ENCODE data around the gene FGF6.

FGF6 gene

GRCh38 chr12:4445156-4446101, at the start of gene FGF6:
Gene FGF6, minus strand, starts transcription at chr12:4445815. Its CDS starts 245 bp downstream, at chr12:4445570.
- no peak within 1 kb of the TSS for H3K4me3 ChIP-seq (ENCODE audit: low read length)
- no peak within 1 kb of the TSS for H2AFZ ChIP-seq (ENCODE audit: low read depth, low read length)
- no peaks in the 10 kb centered on the region for H3K36me3 ChIP-seq (ENCODE audit: insufficient read depth, low read length)
- peaks cover 20% of the 10 kb centered on the region for H3K4me1 ChIP-seq (ENCODE audit: insufficient read depth, low read length)
- no peaks in the 10 kb centered on the region for H3K9me3 ChIP-seq (ENCODE audit: low read length)
- H3K27me3 ChIP-seq (ENCODE audit: insufficient read depth, low read length), result no peaks in the 10 kb centered on the region

GRCh38 chr12:4490973-4491372, 45.4 kb upstream of the FGF6 start:
- Histone ChIP-seq H3K4me3 (ENCODE audit: low read length) (no peak overlapping the region), H2AFZ (ENCODE audit: low read depth, low read length) (no peak overlapping the region), H3K9me3 (ENCODE audit: low read length) (no peaks in the 10 kb centered on the region), H3K27me3 (ENCODE audit: insufficient read depth, low read length) (no peaks in the 10 kb centered on the region), H3K4me1 (ENCODE audit: insufficient read depth, low read length) (peaks cover 4% of the 10 kb centered on the region), H3K36me3 (ENCODE audit: insufficient read depth, low read length) (peaks cover 32% of the 10 kb centered on the region)

DNA sequence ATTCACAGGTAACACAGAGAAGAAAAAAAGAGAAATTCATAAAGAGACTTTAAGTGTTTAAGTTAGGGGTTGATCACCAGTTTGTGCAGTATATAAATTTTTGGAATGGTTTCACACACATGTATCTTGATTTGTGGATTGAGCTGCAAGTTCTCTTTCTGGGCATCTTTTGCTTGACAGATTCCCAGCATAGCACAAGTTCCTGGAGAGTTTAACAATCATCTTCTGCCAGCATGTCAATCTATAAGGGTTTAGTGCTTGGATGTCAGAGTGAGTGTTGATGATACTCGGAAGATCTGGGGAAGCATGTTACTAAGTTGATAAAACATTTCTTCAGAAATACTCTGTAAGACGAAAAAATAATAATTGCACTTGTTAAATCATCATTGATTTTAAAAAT, 43.9 kb upstream of the FGF6 start:
- H3K4me1 ChIP-seq (ENCODE audit: insufficient read depth, low read length), result peaks cover 4% of the 10 kb centered on the region
- no peaks in the 10 kb centered on the region for H3K9me3 ChIP-seq (ENCODE audit: low read length)
- H3K4me3 ChIP-seq (ENCODE audit: low read length), result no peak overlapping the region
- H3K27me3 ChIP-seq (ENCODE audit: insufficient read depth, low read length), result no peaks in the 10 kb centered on the region
- H3K36me3 ChIP-seq (ENCODE audit: insufficient read depth, low read length), result peaks cover 31% of the 10 kb centered on the region
- H2AFZ ChIP-seq (ENCODE audit: low read depth, low read length), result no peak overlapping the region

DNA sequence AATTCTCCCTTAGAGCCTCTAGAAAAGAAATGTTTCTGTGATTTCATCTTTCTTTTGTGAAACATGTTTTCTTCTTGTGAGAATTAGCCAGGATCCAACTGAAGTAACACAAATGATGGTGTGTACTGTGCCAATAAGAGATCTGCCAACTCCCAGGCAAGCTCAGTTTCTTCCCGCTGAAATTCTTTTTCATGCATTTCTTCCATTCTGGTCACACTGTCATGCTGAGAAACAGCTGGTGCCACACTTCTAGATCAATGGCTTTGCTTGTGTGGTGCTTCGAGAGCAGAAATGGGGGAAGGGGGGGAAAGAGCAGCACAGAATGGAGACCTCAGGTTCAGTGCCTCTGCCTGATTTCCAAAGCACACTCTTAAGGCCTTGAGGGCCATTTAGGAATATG, 41.4 kb upstream of the FGF6 start:
- H3K4me3 ChIP-seq (ENCODE audit: low read length), result no peak overlapping the region
- peaks cover 4% of the 10 kb centered on the region for H3K4me1 ChIP-seq (ENCODE audit: insufficient read depth, low read length)
- H3K27me3 ChIP-seq (ENCODE audit: insufficient read depth, low read length), result no peaks in the 10 kb centered on the region
- no peaks in the 10 kb centered on the region for H3K9me3 ChIP-seq (ENCODE audit: low read length)
- no peak overlapping the region for H2AFZ ChIP-seq (ENCODE audit: low read depth, low read length)
- H3K36me3 ChIP-seq (ENCODE audit: insufficient read depth, low read length), result peaks cover 31% of the 10 kb centered on the region

DNA sequence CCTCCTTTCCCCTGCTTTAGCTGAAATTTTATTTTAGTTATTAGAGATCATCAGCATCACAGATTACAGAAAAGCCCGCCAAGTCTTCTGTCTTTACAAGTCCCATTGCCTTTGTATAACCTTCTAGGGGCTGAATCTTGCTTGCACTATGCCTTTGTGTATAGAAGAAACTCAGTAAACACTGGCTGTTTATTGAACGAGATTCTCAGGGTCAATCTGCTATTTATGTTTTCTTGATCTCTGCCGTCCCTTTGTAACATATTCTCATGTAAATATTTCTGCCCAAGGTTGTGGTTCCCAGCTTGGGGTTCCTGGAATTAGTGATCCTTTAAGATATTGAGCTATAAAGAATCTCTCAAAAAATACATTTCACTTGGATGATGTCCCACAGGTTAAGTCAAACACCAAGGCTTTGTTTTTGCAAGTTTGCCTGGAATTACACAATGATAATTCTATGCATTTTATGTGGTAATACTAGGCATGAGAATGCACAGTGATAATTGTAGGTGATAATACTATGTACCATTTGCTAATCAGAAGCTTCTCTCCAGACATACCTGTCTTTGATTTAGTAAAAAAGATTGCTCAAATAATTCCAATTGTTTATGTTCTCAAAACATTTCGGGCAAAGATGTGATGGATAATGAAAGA, 40.6 kb upstream of the FGF6 start:
- Histone ChIP-seq H3K36me3 (ENCODE audit: insufficient read depth, low read length) (peaks cover 27% of the 10 kb centered on the region), H3K4me3 (ENCODE audit: low read length) (no peak overlapping the region), H3K27me3 (ENCODE audit: insufficient read depth, low read length) (no peaks in the 10 kb centered on the region), H2AFZ (ENCODE audit: low read depth, low read length) (no peak overlapping the region), H3K4me1 (ENCODE audit: insufficient read depth, low read length) (peaks cover 4% of the 10 kb centered on the region), H3K9me3 (ENCODE audit: low read length) (no peaks in the 10 kb centered on the region)

- H3K27me3 ChIP-seq (ENCODE audit: insufficient read depth, low read length), result no peaks in the 10 kb centered on the region
- no peak overlapping the region for H3K4me3 ChIP-seq (ENCODE audit: low read length)
- H3K9me3 ChIP-seq (ENCODE audit: low read length), result no peaks in the 10 kb centered on the region
- no peak overlapping the region for H2AFZ ChIP-seq (ENCODE audit: low read depth, low read length)
- peaks cover 8% of the 10 kb centered on the region for H3K36me3 ChIP-seq (ENCODE audit: insufficient read depth, low read length)
- H3K4me1 ChIP-seq (ENCODE audit: insufficient read depth, low read length), result peaks cover 4% of the 10 kb centered on the region
Observed at GRCh38 chr12:4483885-4484823, 38.5 kb upstream of the FGF6 start.

GRCh38 chr12:4482936-4483335, 37.3 kb upstream of the FGF6 start:
- no peaks in the 10 kb centered on the region for H3K27me3 ChIP-seq (ENCODE audit: insufficient read depth, low read length)
- H3K9me3 ChIP-seq (ENCODE audit: low read length), result peaks cover 2% of the 10 kb centered on the region
- H2AFZ ChIP-seq (ENCODE audit: low read depth, low read length), result no peak overlapping the region
- peaks cover 4% of the 10 kb centered on the region for H3K4me1 ChIP-seq (ENCODE audit: insufficient read depth, low read length)
- H3K4me3 ChIP-seq (ENCODE audit: low read length), result no peak overlapping the region
- peaks cover under 1% of the 10 kb centered on the region for H3K36me3 ChIP-seq (ENCODE audit: insufficient read depth, low read length)

DNA sequence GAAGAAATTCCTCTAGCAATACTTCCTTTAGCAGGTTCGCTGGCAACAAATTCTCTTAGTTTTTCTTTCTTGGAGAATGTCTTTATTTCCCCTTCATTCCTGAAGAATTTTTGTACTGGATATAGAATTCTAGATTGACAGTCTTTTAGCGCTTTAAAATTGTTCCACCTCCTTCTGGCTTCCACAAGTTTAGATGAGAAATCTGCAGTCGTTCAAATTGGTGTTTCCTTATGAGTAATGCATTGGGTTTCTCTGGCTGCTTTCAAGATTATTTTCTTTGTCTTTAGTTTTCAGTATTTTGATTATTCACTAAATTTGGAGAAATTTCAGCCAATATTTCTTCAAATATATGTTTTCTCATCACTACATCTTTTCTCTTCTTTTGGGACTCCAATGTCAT, 33.3 kb upstream of the FGF6 start:
- Histone ChIP-seq H2AFZ (ENCODE audit: low read depth, low read length) (no peak overlapping the region), H3K4me1 (ENCODE audit: insufficient read depth, low read length) (no peaks in the 10 kb centered on the region), H3K27me3 (ENCODE audit: insufficient read depth, low read length) (peaks cover 2% of the 10 kb centered on the region), H3K4me3 (ENCODE audit: low read length) (no peak overlapping the region), H3K9me3 (ENCODE audit: low read length) (peaks cover 2% of the 10 kb centered on the region), H3K36me3 (ENCODE audit: insufficient read depth, low read length) (no peaks in the 10 kb centered on the region)

- Histone ChIP-seq H3K27me3 (ENCODE audit: insufficient read depth, low read length) (peaks cover 6% of the 10 kb centered on the region), H3K4me1 (ENCODE audit: insufficient read depth, low read length) (no peaks in the 10 kb centered on the region), H3K36me3 (ENCODE audit: insufficient read depth, low read length) (no peaks in the 10 kb centered on the region), H2AFZ (ENCODE audit: low read depth, low read length) (no peak overlapping the region), H3K9me3 (ENCODE audit: low read length) (peaks cover 2% of the 10 kb centered on the region), H3K4me3 (ENCODE audit: low read length) (no peak overlapping the region)
Observed at GRCh38 chr12:4477129-4477528, 31.5 kb upstream of the FGF6 start.

- no peak overlapping the region for H2AFZ ChIP-seq (ENCODE audit: low read depth, low read length)
- no peaks in the 10 kb centered on the region for H3K36me3 ChIP-seq (ENCODE audit: insufficient read depth, low read length)
- H3K4me1 ChIP-seq (ENCODE audit: insufficient read depth, low read length), result no peaks in the 10 kb centered on the region
- no peaks in the 10 kb centered on the region for H3K9me3 ChIP-seq (ENCODE audit: low read length)
- H3K4me3 ChIP-seq (ENCODE audit: low read length), result no peak overlapping the region
- peaks cover 8% of the 10 kb centered on the region for H3K27me3 ChIP-seq (ENCODE audit: insufficient read depth, low read length)
Observed at GRCh38 chr12:4472046-4472445, 26.4 kb upstream of the FGF6 start.

DNA sequence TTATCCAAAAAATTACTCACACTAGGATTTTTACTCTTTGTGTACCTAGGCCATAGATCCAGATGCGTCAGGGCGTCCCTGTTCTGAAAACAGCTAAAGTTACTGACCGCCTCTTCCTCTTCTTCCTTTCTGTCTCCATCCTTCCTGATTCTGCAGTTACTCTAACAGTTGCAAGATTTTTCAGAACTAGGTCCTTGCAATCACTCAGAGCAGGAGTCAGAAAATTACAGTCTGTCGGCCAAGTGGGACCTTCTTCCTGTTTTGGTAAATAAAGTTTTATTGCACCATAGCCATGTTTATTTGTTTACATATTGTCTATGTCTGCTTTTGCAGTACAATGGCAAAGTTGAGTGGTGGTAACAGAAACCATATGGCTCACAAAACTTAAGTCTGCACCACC, 25.6 kb upstream of the FGF6 start:
- H3K4me1 ChIP-seq (ENCODE audit: insufficient read depth, low read length), result no peaks in the 10 kb centered on the region

DNA sequence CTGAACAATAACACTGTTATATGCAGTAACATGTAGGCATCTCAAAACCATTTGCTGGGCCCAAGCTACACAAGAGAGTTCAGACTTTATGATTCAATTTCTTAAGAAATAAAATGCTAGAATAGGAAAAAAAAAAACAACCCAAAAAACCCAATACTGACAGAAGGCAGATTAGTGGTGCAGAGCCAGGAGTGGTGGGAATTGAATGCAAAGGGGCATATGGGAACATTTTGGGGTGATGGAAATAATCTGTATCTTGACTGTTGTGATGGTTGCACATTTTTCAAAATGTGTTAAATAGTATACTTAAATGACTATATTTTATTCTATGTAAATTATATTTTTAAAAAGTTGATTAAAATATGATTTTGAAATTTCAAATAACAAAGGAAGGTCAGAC, 23.4 kb upstream of the FGF6 start:
- Histone ChIP-seq H3K9me3 (ENCODE audit: low read length) (no peaks in the 10 kb centered on the region), H3K4me1 (ENCODE audit: insufficient read depth, low read length) (no peaks in the 10 kb centered on the region), H3K36me3 (ENCODE audit: insufficient read depth, low read length) (no peaks in the 10 kb centered on the region), H3K27me3 (ENCODE audit: insufficient read depth, low read length) (peaks cover 6% of the 10 kb centered on the region), H2AFZ (ENCODE audit: low read depth, low read length) (no peak overlapping the region), H3K4me3 (ENCODE audit: low read length) (no peak overlapping the region)

More for the DNA sequence above, 25.6 kb upstream of the FGF6 start:
- H3K4me3 ChIP-seq (ENCODE audit: low read length), result no peak overlapping the region
- no peak overlapping the region for H2AFZ ChIP-seq (ENCODE audit: low read depth, low read length)
- H3K9me3 ChIP-seq (ENCODE audit: low read length), result no peaks in the 10 kb centered on the region
- peaks cover 6% of the 10 kb centered on the region for H3K27me3 ChIP-seq (ENCODE audit: insufficient read depth, low read length)
- no peaks in the 10 kb centered on the region for H3K36me3 ChIP-seq (ENCODE audit: insufficient read depth, low read length)

- H3K4me1 ChIP-seq (ENCODE audit: insufficient read depth, low read length), result no peaks in the 10 kb centered on the region
- no peak overlapping the region for H3K4me3 ChIP-seq (ENCODE audit: low read length)
- no peaks in the 10 kb centered on the region for H3K36me3 ChIP-seq (ENCODE audit: insufficient read depth, low read length)
- H3K9me3 ChIP-seq (ENCODE audit: low read length), result no peaks in the 10 kb centered on the region
- no peak overlapping the region for H2AFZ ChIP-seq (ENCODE audit: low read depth, low read length)
- no peaks in the 10 kb centered on the region for H3K27me3 ChIP-seq (ENCODE audit: insufficient read depth, low read length)
Observed at GRCh38 chr12:4460761-4461160, 15.1 kb upstream of the FGF6 start.

Data from neuron (in vitro differentiated cells).